Muscle of leg (tissue), 11 donors: ENCODE measurements around the gene KRTAP17-1. TPM values are rescaled to one million over a fixed set of nuclear protein-coding genes. Genes with fewer than 3 reads are reported as not detected.
A peak's percentile ranks its signal among the peaks of the same experiment; 100 is the strongest.

Experiments used
- DNase-seq: peaks from one replicate; pipeline ENCODE4 v3.0.0; 2013
- H3K27ac ChIP-seq: one replicate; pipeline ENCODE4 v1.5.1; 2013; ENCODE audit warnings: mild to moderate bottlenecking, low read length, control low read depth
- H3K27me3 ChIP-seq: one replicate; pipeline ENCODE4 v1.6.1; 2013; ENCODE audit warnings: low read length; ENCODE audit not compliant: control insufficient read depth, insufficient read depth
- H3K36me3 ChIP-seq: one replicate; pipeline ENCODE4 v1.6.1; 2013; ENCODE audit warnings: low read length; ENCODE audit not compliant: control insufficient read depth, insufficient read depth
- H3K4me1 ChIP-seq: one replicate; pipeline ENCODE4 v1.6.1; 2013; ENCODE audit warnings: low read length; ENCODE audit not compliant: control insufficient read depth, insufficient read depth
- H3K4me3 ChIP-seq: one replicate; pipeline ENCODE4 v1.5.1; 2013; ENCODE audit warnings: low read length, control low read depth
- H3K9me3 ChIP-seq: replicated peaks from 2 replicates; pipeline ENCODE4 v1.6.1; 2013; ENCODE audit warnings: low read depth, low read length; ENCODE audit not compliant: control insufficient read depth
- WGBS: methylation state at CpG from one replicate; pipeline ENCODE4 v1.1.5; 2013; ENCODE audit warnings: missing lambda C conversion rate; ENCODE audit not compliant: insufficient coverage; 5-methylcytosine and 5-hydroxymethylcytosine counted together
- polyA plus RNA-seq, 8 donors: library from polyadenylated mRNA; unstranded; fragments of 120-200 nt; gene quantifications; one replicate each; pipeline versions ENCODE4 v1.2.1 to v1.2.3, GENCODE V29; 2013; ENCODE audit warnings: inconsistent platforms in 1 of 8, low replicate concordance in 1 of 8; ENCODE audit not compliant: insufficient read length in 8 of 8, insufficient read depth in 1 of 8
- total RNA-seq: library from RNA; stranded (reverse); fragments of 120-200 nt; gene quantifications from one replicate; pipeline ENCODE4 v1.2.4, GENCODE V29; 2013

Gene KRTAP17-1
- total and polyA plus RNA-seq, 9 donors: not detected

- Histone ChIP-seq H3K36me3 (no peaks in the 10 kb centered on the region), H3K9me3 (no peaks in the 10 kb centered on the region), H3K27me3 (peaks cover 6% of the 10 kb centered on the region), H3K4me3 (no peak overlapping the region), H3K27ac (no peak overlapping the region), H3K4me1 (peaks cover 20% of the 10 kb centered on the region)
- DNase-seq: no peak
- WGBS: 30% methylated on average over 2 of the region's 12 CpGs
Observed at GRCh38 chr17:41304091-41304490, 11.4 kb downstream of the KRTAP17-1 start.

- DNase-seq: no peak
- peaks cover 9% of the 10 kb centered on the region for H3K4me1 ChIP-seq
- H3K27ac ChIP-seq: no peak overlapping the region
- H3K9me3 ChIP-seq: no peaks in the 10 kb centered on the region
- H3K27me3 ChIP-seq: peaks cover 9% of the 10 kb centered on the region
- no peaks in the 10 kb centered on the region for H3K36me3 ChIP-seq
- WGBS: 89% methylated on average over 3 of the region's 4 CpGs
- no peak overlapping the region for H3K4me3 ChIP-seq
Observed at GRCh38 chr17:41302981-41303380, 12.5 kb downstream of the KRTAP17-1 start.

- Histone ChIP-seq H3K4me1 (peaks cover 2% of the 10 kb centered on the region), H3K36me3 (no peaks in the 10 kb centered on the region), H3K27me3 (peaks cover 9% of the 10 kb centered on the region), H3K4me3 (no peak within 1 kb of the TSS), H3K27ac (no peak within 1 kb of the TSS), H3K9me3 (no peaks in the 10 kb centered on the region)
- 75% methylated on average over 11 of the region's 11 CpGs for WGBS
- DNase-seq: peak; percentile 4
Observed at GRCh38 chr17:41301916-41302901, 13.3 kb downstream of the KRTAP17-1 start, which contains the start of gene KRTAP29-1. Gene KRTAP29-1 (minus strand): TSS chr17:41302851. CDS start chr17:41302851, 0 bp downstream.

- Histone ChIP-seq H3K27me3 (peaks cover 9% of the 10 kb centered on the region), H3K4me1 (no peaks in the 10 kb centered on the region), H3K9me3 (no peaks in the 10 kb centered on the region), H3K4me3 (no peak overlapping the region), H3K27ac (no peak overlapping the region), H3K36me3 (no peaks in the 10 kb centered on the region)
- DNase-seq: no peak
- 80% methylated on average over 3 of the region's 5 CpGs for WGBS
Observed at GRCh38 chr17:41301204-41301790, 14.2 kb downstream of the KRTAP17-1 start.

GRCh38 chr17:41298458-41299135 is 16.9 kb downstream of the KRTAP17-1 start:
- Histone ChIP-seq H3K27me3 (peaks cover 7% of the 10 kb centered on the region), H3K9me3 (no peaks in the 10 kb centered on the region), H3K36me3 (no peaks in the 10 kb centered on the region), H3K4me1 (no peaks in the 10 kb centered on the region), H3K27ac (no peak overlapping the region), H3K4me3 (no peak overlapping the region)
- 88% methylated on average over 13 of the region's 20 CpGs for WGBS
- DNase-seq: no peak

- H3K4me1 ChIP-seq: no peaks in the 10 kb centered on the region
- no peaks in the 10 kb centered on the region for H3K9me3 ChIP-seq
- peaks cover 5% of the 10 kb centered on the region for H3K27me3 ChIP-seq
- no peaks in the 10 kb centered on the region for H3K36me3 ChIP-seq
- H3K4me3 ChIP-seq: no peak overlapping the region
- DNase-seq: peak; percentile 4
- WGBS: no CpG with 5 or more reads among the region's 1 CpG
- H3K27ac ChIP-seq: no peak overlapping the region
Observed at GRCh38 chr17:41296846-41297245, 18.7 kb downstream of the KRTAP17-1 start.

- H3K4me3 ChIP-seq: no peak overlapping the region
- DNase-seq: no peak
- no peaks in the 10 kb centered on the region for H3K9me3 ChIP-seq
- 17% methylated on average over 1 of the region's 1 CpG for WGBS
- peaks cover 3% of the 10 kb centered on the region for H3K27me3 ChIP-seq
- no peak overlapping the region for H3K27ac ChIP-seq
- H3K36me3 ChIP-seq: no peaks in the 10 kb centered on the region
- H3K4me1 ChIP-seq: no peaks in the 10 kb centered on the region
Observed at GRCh38 chr17:41294016-41294415, 21.5 kb downstream of the KRTAP17-1 start.

GRCh38 chr17:41287050-41287449 is 28.5 kb downstream of the KRTAP17-1 start:
- Histone ChIP-seq H3K27ac (no peak overlapping the region), H3K36me3 (no peaks in the 10 kb centered on the region), H3K27me3 (no peaks in the 10 kb centered on the region), H3K4me1 (no peaks in the 10 kb centered on the region), H3K4me3 (no peak overlapping the region), H3K9me3 (no peaks in the 10 kb centered on the region)
- no peak for DNase-seq
- WGBS: 86% methylated on average over 1 of the region's 3 CpGs

GRCh38 chr17:41284546-41284945 is 31.0 kb downstream of the KRTAP17-1 start:
- WGBS: 33% methylated on average over 1 of the region's 2 CpGs
- H3K27me3 ChIP-seq: no peaks in the 10 kb centered on the region
- no peaks in the 10 kb centered on the region for H3K36me3 ChIP-seq
- H3K9me3 ChIP-seq: no peaks in the 10 kb centered on the region
- H3K4me1 ChIP-seq: no peaks in the 10 kb centered on the region
- H3K27ac ChIP-seq: no peak overlapping the region
- no peak for DNase-seq
- H3K4me3 ChIP-seq: no peak overlapping the region

GRCh38 chr17:41284043-41284442 is 31.5 kb downstream of the KRTAP17-1 start:
- no CpG with 5 or more reads among the region's 3 CpGs for WGBS
- no peaks in the 10 kb centered on the region for H3K27me3 ChIP-seq
- H3K27ac ChIP-seq: no peak overlapping the region

More at GRCh38 chr17:41284043-41284442, 31.5 kb downstream of the KRTAP17-1 start:
- Histone ChIP-seq H3K36me3 (no peaks in the 10 kb centered on the region), H3K9me3 (no peaks in the 10 kb centered on the region), H3K4me3 (no peak overlapping the region), H3K4me1 (no peaks in the 10 kb centered on the region)
- no peak for DNase-seq
